ENCODE measurements around the gene HAPLN3.

HAPLN3 gene

DNA sequence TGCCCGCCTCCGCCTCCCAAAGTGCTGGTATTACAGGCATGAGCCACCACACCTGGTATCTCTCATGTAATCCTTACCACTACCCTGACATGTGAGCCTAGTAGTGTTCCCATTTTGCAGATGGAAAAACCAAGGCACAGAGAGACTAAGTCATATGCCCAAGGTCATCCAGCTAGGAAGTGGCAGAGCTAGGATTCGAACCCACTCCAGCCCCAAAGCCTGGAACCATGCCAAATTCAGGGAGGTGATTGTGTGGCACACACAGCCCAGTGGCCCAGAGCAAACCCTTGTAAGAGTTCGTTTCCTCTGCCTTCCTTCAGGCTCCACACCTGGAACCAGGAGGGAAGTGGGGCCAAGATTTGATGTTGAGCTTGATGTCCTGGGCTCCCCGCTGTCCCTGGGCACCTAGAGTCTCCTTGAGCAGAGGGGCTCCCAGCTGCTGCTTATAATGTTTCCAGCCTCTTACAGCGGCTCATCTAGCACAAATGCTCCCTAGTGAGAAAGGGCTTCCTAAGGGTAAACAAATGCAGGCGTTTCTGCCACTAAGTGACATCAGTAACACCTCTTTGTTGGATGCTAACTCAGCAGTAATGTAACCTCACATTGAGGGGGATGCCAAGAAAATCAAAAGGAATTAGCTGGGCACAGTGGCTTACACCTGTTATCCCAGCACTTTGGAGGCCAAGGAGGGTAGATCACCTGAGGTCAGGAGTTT lies 3.6 kb downstream of the HAPLN3 start:
- no peak for DNase-seq

DNA sequence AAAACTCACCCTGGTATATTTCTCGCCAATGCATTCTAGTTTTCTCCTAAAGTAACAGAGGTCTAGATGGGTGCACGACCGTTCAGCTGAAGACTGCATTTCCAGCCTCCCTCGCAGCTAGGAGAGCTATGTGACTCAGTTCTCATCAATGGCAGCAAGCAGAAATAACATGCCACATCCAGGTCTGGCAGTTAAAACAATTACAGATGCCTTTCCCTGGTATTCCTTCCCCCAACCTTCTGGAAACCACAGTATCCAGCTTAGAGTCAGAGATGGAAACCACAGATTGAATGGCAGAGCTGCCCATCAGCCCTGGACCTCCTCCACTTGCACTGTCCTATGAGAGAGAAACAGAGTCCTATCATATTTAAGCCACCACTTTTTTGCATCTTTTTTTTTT lies 4.8 kb downstream of the HAPLN3 start:
- no peak for DNase-seq

DNA sequence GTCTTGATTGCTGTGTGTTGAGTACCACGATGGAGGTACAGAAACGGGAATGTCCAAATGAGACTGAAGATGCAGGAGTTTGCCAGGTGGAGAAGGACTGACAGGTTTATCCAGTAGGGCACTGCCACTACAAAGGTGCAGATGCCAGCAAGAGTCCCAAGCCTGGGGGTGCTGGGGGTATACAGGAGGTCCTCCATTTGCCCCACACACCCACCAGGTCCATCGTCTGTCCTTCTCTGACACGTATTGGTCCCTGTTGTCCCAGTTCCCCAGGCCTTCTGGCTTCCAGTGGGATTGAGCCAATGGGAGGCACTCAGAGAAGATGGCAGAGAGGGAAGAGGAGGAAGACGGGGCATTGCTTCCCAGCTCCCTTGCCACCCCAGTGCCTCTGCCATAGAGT lies 6.6 kb downstream of the HAPLN3 start:
- no peak for DNase-seq

DNA sequence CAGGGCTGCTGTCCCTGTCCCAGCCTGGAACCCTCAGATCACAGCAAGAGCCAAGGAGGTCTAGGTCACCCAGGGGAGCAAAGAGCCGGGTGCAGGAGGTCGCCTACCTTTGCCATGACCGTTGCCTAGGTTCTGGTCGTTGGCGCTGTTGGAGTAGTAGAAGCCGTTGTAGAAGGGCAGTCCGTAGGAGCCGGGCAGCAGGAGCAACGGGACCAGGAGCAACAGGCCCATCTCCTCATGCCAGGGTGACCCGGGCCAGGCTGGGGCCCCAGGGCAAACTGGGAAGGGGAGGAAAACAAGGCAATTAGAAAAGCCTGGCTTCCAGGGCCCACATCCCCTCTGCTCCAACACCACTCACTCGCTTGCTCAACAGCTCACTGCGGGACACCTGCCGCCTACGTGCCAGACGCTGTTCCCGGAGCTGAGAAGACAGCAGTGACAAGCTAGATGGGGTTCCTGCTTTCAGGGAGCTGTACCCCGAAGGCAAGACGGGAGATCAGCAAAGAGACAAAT lies 8.2 kb downstream of the HAPLN3 start:
- no peak for DNase-seq

DNA sequence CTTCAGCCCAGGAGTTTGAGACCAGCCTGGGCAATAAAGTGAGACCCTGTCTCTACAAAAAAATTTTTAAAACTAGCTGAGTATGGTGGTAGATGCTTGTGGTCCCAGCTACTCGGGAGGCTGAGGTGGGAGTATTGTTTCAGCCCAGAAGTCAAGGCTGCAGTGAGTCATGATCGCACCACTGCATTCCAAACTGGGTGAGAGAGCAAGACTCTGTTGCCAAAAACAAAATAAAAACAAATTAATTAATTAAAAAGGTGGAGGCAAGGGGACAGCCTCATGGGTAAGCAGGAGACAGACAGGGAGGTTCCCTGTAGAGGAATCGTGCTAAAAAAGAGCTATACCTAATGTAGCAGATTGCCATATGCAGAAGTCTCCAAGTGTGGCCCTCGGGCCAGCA lies 12.6 kb downstream of the HAPLN3 start:
- no peak for DNase-seq

DNA sequence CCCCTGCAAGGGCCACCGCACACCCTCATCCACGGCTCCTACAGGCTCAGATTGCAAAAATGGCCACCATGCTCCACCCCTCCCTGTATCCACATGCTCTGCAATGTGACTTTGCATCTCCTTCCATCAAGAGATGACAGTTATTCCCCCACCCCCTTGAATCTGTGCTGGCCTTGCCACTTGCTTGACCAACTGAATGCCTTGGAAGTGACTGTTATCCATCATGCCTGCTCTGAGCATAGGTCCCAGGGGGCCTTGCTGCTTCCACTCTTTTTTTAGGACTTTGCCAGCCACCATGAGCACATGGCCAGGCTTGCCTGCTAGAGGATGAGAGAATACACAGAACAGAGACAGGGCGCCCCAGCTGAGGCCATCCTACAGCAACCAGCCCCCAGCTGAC lies 13.6 kb downstream of the HAPLN3 start:
- DNase-seq = no peak

DNA sequence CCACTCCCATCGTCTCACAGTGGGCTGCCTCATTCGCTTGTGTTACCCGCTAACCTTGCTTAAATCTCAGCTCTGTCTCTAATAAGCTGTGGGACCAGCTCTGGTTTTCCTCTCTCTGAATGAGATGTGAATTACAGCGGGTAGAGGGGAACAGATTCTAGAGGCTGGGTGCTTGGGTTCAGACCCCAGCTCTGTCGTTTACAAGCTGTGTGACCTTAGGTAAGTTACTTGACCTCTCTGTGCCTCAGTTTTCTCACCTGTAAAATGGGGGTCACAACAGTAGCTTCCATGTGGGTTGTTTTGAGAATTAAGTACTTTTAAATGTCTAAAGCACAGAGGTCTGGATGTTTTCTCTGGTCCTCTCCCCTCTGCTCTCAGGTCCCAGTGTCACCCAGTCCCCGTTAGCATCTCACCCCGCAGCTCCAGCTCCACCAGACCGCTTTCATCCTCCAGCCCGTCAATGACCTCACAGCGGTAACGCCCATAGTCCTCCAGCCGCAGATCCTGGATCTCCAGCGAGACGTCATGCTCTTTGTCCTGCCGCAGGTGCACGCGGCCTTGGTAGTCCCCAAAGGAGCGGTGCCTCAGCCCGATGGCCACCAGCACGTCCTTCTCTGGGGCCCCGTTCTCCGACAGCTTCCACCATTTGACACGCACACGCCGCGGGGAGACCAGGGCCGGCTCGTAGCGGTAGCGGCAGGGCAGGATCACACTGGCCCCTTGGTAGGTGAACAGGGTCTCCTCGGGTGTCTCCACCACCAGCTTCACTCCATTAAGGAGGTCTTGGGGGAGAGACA lies 14.2 kb downstream of the HAPLN3 start:
- DNase-seq = no peak

DNA sequence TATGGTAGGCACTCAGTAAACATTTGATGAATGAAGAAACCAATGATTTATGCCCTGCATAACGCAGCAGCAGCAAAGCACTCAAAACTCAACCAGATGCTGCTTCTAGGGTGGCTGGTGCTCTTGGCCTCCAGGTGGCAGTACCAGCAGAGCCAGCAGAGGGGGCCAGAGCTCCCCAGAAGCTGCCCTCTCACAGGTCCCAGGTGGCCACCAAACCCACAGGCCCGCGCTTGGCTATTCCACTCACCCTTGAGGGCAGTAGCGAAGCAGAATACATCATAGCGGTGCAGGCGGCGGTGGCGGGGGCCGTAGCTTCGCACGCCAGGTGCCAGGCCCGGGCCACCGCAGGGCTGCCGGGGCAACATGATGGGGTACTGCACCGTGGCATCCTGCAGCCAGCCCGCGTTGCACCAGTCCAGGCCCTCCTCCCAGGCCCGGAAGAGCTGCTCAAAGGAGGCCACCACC lies 16.6 kb downstream of the HAPLN3 start:
- DNase-seq = peak; percentile 43

DNA sequence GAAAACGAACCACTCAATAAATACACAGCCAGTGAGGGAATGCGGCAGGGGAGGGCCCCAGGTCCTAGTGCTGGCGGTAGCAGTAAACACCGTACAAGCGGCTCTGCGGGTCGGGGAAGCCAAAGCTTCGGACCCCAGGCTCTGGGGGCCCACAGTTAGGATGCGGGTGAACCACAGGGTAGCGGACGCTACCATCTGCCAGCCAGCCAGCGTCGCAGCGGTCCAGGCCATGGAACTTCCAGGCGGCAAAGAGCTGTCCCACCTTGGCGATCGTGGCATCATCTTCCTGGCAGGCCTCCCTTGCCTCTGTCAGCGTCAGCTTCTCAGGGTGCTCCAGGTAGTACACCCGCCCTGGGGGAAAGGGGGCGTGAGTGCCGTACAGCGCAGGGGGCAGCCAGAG lies 17.4 kb downstream of the HAPLN3 start:
- DNase-seq = no peak

DNA sequence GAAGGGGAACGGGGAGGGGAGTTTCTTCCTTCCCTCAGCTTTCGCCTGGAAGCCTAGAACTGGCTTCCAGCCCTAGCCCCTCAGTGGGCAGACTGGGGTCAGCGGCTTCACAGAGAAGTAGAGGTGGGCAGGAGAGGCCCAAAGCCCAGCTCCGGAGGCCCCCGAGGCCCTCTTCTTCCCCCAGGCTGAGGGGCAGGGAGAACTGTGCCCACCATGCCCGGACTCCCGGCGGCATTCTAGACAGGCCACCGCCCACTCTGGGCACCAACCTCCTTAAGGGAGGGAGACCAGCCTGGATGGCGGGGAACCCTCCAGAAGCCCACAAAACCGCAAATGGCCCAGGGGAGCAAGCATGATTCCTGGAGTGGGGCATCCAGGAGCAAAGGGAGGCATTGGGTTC lies 17.9 kb downstream of the HAPLN3 start:
- DNase-seq = no peak

DNA sequence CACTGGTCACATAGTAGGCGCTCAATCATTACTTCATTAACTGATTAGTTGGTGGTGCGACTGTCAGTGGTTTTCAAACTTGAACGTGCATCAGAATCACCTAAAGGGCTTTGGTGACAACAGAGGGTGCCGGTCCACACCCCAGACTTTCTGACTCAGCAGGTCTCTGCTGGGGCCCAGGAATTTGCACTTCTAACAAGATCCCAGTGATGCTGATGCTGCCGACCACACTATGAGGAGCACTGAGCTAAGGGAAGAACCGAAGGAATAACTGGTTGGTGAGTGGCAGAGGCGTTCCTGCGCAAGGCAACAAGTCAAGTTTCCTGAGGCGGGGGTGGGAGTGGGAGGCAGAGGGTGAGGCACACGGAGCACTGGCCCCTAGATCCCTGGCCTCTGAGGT lies 18.8 kb downstream of the HAPLN3 start:
- no peak for DNase-seq

DNA sequence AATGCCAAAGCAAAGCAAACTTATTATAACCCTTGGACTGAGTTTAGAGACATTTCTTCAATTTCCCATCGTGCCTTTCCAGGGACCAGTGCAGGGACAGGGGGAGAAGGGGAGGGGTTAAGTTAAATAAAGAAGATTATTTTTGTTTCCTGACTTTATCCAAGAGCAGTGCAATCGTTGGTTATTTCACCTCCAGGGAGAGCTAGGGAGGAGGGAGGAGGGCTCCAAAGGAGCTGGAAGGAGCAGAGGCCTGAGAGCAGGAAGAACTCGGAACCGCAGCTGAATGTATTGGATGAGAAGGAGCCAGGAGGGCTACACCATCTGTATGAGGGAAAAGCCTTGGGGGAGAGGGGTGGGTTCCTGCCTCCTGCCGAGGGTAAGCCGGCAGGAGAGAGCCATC lies 20.7 kb downstream of the HAPLN3 start:
- no peak for DNase-seq

DNA sequence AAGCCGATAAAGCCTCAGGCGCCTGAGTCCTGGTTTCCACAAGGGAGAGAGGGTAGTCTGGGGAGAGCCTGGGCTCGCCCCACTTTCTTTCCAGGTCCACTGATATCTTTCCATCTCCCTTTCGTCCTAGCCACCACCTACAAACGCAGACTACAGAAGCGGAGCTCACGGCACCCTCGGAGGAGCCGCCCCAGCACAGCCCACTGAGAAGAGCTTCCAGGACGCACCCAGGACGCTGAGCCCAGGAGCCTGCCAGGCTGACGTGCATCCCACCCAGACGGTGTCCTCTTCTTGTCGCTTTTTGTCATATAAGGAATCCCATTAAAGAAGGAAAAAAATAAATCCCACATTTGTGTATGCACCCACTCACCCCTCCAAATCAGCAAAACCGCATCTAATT lies 21.1 kb downstream of the HAPLN3 start:
- no peak for DNase-seq

DNA sequence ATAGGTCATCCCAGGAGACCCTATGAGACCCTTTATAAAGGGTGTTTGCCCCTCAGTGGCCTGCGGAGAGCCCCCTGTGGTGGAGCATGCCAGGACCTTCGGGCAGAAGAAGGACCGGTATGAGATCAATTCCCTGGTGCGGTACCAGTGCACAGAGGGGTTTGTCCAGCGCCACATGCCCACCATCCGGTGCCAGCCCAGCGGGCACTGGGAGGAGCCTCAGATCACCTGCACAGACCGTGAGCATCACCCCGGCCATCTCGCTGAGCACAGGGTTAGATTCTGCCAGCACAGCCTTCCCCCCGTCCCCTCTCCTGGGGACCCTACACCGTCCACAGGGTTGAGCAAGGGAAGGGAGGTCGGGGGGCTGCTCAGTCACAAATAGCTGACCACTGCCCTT lies 21.6 kb downstream of the HAPLN3 start:
- DNase-seq = no peak

DNA sequence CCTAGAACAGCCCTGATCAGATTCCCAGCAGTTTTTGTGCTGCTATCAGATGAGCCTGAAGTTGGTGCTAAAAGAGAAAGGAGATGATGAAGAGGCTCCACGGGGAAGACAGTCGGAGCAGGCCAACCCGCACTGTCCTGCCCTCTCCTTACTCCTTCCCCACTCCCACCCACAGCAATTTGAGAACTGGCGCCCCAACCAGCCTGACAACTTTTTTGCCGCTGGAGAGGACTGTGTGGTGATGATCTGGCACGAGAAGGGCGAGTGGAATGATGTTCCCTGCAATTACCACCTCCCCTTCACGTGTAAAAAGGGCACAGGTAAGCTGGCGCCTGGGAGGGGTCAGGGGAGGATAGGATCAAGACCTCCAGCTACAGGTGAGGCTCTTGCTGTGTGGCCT lies 22.6 kb downstream of the HAPLN3 start:
- DNase-seq = no peak

DNA sequence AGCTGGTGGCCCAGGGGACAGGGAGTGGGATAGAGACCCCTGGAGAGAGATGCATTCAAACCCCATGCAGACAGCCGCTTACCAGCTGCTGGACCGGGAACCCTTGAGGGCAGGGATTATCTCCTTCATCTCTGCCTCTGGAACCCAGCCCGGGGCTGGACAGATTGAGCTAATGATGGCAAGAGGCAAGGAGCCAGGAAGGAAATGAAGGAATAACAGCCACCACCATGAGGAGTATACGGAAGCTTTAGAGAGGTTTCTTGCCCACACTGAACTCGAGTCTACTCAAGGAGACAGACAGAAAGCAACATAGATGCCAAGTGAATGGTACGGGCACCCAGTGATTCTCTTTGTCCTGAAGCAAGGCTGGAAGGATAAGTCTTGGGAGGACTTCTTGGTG lies 23.2 kb downstream of the HAPLN3 start:
- DNase-seq = no peak

DNA sequence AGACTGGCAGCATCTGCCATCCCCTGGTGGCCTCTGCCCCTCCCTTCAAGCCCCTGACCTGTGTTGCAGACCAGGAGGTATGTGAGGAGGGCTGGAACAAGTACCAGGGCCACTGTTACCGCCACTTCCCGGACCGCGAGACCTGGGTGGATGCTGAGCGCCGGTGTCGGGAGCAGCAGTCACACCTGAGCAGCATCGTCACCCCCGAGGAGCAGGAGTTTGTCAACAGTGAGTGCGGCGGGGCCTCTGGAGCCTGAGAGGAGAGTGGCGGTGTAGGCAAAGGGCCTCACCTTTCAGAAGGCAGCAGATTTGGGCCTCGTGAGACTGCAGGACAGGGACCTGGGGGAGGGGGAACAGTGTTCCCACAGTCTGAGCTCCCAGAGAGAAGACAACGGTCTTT lies 24.0 kb downstream of the HAPLN3 start:
- no peak for DNase-seq

DNA sequence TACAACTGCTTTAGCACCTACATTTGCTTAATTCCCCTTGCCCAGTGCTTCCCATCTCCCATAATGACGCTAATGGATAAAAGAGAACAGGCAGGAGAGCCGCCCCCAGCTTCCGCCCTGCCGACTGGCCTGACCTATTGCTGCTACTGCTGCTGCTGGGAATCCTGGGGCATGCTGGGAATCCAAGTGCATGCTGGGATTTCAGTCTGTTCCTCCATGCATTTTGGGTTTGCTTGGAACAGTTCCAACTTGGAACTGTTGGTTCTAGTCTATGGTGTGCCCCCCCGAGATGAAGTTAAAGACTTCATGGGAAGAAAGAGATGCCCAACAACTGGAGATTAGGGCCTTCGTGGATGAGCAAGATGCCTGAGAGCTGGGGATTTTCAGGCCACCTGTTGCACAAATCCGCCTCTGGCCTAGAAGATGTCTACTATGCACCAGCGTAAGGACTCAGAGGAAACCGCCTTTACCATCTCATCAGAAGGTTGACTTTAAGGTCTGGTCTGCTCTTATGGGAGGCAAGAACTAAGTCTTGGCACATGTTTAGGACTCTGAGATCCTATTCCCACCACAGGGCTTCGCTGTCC lies 29.0 kb downstream of the HAPLN3 start:
- no peak for DNase-seq

DNA sequence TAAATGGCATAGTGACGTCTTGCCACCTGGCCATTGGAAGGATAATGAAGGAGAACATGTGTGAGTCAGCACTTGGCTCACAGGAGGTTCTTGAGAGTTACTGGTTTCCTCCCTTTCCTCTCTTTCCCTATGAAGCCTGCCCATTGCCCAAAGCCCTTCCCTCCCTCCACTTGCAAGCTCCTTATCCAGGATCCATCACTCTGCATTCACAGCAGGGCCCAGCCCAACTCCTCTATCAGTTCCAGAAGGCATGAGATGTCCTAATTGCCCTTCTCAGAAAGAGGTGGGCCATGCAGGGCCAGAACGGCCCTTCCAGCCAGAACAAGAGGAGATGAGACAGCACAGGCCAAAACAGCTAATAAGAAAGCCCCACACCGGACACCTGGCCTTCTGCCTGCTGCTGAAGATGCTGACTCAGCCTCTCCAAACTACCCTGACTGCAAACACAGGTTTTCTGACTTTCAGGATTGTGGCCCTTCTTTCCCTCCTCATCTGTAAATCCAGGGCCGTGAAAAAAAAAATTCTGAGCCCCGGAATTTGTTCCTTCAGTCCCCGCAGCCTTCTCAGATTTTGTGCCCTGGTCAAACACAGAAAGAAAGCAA lies 29.7 kb downstream of the HAPLN3 start:
- DNase-seq = no peak

DNA sequence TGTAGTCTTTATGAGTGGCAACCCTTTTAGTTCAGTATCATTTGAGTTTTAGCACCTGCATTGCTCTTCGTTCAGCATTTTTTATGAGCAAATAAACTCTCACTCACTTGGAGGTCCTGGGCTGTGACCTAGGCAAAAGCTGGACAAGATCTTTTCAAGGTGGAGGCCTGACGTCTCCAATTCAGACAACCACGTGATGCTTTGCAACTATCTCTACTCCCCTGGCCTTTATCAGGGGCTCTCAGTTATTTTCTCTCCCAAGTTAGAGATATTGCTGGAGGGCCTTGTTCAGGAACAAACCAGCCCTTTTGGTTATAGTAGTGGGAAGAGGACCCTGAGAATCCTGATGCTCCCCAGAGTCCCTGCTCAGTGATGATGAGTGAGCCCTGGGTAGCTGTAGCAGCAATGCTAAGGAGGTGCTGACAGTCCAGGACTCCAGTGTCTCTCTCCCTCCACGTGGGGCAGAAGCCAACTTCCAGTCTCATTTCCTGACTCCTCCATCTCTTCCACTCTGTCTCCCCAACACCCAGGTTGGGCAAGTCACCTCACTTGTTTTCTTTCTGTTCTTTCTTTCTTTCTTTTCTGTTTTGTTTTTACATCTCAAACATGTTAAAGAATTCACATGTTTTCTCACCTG lies 30.4 kb downstream of the HAPLN3 start:
- no peak for DNase-seq

DNA sequence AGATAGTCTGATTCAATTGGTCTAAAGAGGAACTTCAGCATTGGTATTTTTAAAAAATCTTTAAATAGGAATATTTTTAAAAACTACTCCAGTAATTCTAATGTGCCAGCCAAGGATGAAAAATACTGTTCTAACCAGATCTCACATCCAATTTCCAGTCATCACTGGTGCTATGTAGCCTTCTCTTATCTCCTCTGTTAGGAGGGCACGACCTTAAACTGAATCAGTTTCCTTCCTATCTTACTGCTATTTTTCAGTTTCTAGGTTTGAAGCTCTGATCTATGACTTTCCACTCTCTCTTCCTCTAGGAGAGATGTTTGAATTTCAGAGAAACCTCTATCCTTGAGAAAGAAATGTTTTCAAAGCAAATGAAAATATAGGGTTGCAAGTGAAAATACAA lies 31.9 kb downstream of the HAPLN3 start:
- DNase-seq = no peak

DNA sequence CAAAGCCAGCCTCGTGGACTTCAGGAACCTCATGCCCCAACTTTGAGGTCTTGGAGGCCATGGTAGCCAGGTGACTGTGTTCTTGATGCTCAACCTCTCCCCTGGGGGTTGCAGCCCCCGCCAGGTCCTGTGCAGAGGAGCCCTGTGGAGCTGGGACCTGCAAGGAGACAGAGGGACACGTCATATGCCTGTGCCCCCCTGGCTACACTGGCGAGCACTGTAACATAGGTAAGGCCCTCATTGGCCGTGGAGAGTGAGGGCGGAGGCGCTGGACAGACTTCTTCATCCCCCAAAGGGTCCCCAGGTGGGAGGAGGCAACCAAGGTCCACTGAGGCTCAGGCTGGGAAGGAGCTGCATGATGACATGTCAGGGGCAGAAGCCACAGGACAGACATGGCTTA lies 35.1 kb downstream of the HAPLN3 start:
- DNase-seq = no peak

DNA sequence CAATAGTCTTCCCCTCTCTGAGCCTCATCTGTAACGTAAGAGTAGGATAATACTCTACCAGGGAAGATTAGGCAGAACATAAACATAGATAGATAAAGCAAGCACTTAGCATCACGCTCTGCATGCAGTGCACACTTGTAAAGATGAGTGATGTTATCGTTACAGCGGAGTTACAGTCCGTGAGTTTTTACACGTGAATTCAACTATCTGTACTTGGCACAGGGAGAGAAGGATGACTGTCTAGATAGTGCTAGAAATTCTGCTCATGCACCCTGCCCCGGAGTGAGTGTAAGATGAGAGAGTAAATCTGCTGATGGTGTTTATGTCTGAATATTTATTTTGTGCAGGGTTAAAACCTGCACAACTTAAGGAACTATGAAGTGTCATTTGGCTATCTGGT lies 35.8 kb downstream of the HAPLN3 start:
- DNase-seq = no peak

All from stimulated activated CD4-positive, alpha-beta T cell treated with anti-CD3 and anti-CD28 coated beads, Interleukin-4, amount 100 ng/mL, for 1 hour (primary cell).